Loucy (cell line): ENCODE results near the gene PHC3.

Experiments used
- H2AFZ ChIP-seq: fragments of 200-600 bp; sonication (generic); 2 replicates; pipeline ENCODE4 v1.6.0; 2016; ENCODE audit warnings: antibody characterized with exemption, mild to moderate bottlenecking, low read length, moderate library complexity
- H3F3A ChIP-seq: fragments of 200-600 bp; 2 replicates; pipeline ENCODE4 v1.6.0; 2016; ENCODE audit warnings: antibody characterized with exemption, low read depth, mild to moderate bottlenecking
- H3K27me3 ChIP-seq: fragments of 200-600 bp; sonication (generic); 2 replicates; pipeline ENCODE4 v1.6.1; 2014; ENCODE audit warnings: low read length, mild to moderate bottlenecking; ENCODE audit not compliant: insufficient read depth, poor library complexity, severe bottlenecking
- H3K36me3 ChIP-seq: fragments of 200-600 bp; sonication (generic); 2 replicates; pipeline ENCODE4 v1.6.1; 2016; ENCODE audit warnings: low read length; ENCODE audit not compliant: insufficient read depth
- H3K4me1 ChIP-seq: fragments of 200-600 bp; sonication (generic); 2 replicates; pipeline ENCODE4 v1.5.1; 2014; ENCODE audit warnings: low read length, mild to moderate bottlenecking; ENCODE audit not compliant: insufficient read depth, poor library complexity, severe bottlenecking
- H3K4me2 ChIP-seq: fragments of 200-600 bp; sonication (generic); 2 replicates; pipeline ENCODE4 v1.6.0; 2014; ENCODE audit warnings: antibody characterized with exemption, low read length, low read depth, mild to moderate bottlenecking; ENCODE audit not compliant: poor library complexity, severe bottlenecking
- H3K4me3 ChIP-seq: fragments of 200-600 bp; sonication (generic); 2 replicates; pipeline ENCODE4 v1.5.1; 2014; ENCODE audit warnings: low read length, mild to moderate bottlenecking, mixed read lengths; ENCODE audit not compliant: poor library complexity, severe bottlenecking
- H3K79me2 ChIP-seq: fragments of 200-600 bp; sonication (generic); 2 replicates; pipeline ENCODE4 v1.6.1; 2014; ENCODE audit warnings: low read length; ENCODE audit not compliant: insufficient read depth
- H3K9ac ChIP-seq: fragments of 200-600 bp; sonication (generic); 2 replicates; pipeline ENCODE4 v1.6.0; 2014; ENCODE audit warnings: mild to moderate bottlenecking, low read depth, low read length, moderate library complexity; ENCODE audit not compliant: poor library complexity, severe bottlenecking
- H3K9me2 ChIP-seq: fragments of 200-600 bp; sonication (generic); replicated peaks from 2 replicates; pipeline ENCODE4 v1.6.1; 2016; ENCODE audit warnings: low read depth, low read length, mixed read lengths
- H3K9me3 ChIP-seq: fragments of 200-600 bp; sonication (generic); 2 replicates; pipeline ENCODE4 v1.6.1; 2014; ENCODE audit warnings: mild to moderate bottlenecking, antibody characterized with exemption, low read length, low read depth; ENCODE audit not compliant: insufficient read depth
- H4K20me1 ChIP-seq: fragments of 200-600 bp; sonication (generic); 2 replicates; pipeline ENCODE4 v1.6.0; 2014; ENCODE audit warnings: antibody characterized with exemption, low read length, mild to moderate bottlenecking; ENCODE audit not compliant: insufficient read depth, poor library complexity, severe bottlenecking
- EZH2phosphoT487 ChIP-seq: fragments of 200-600 bp; IDR thresholded peaks from 2 replicates; pipeline ENCODE4 v1.6.1; 2018; ENCODE audit warnings: antibody characterized with exemption, mild to moderate bottlenecking, moderate library complexity, borderline replicate concordance
- TF ChIP-seq, protein P1 (sequence below): fragments of 200-600 bp; sonication (generic); conservative IDR thresholded peaks from 2 replicates; pipeline ENCODE4 v1.5.1; 2014; ENCODE audit warnings: mild to moderate bottlenecking, antibody characterized with exemption, low read length

The PHC3 gene

DNA sequence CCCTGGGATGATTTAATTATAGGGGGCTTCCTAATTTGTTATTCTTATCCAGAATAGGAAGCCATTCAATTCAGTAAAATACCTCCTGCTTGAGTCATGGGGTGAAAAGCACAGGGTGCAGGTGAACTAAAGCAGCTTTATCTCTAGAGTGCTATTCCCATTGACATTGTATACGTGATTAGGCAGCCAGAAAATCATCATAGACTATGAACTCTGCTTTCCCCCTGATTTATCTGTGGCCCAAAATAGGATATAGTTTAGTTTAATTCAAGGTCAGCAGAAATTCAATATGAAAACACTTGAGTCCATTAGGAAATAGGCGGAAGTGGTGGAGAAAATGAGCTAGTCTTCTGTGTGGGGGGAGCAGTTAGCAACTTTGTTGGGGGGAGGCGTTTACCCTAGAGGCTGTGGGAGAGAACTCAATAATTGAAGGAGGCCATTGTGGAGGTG lies 22.5 kb upstream of the PHC3 start:
- no peaks in the 10 kb centered on the region for H3K4me1 ChIP-seq
- H4K20me1 ChIP-seq, result no peaks in the 10 kb centered on the region
- no peaks in the 10 kb centered on the region for H3K36me3 ChIP-seq
- no peak overlapping the region for H3K9ac ChIP-seq
- H3K27me3 ChIP-seq, result no peaks in the 10 kb centered on the region
- H3K4me3 ChIP-seq, result no peak overlapping the region
- TF ChIP-seq, protein P1, sequence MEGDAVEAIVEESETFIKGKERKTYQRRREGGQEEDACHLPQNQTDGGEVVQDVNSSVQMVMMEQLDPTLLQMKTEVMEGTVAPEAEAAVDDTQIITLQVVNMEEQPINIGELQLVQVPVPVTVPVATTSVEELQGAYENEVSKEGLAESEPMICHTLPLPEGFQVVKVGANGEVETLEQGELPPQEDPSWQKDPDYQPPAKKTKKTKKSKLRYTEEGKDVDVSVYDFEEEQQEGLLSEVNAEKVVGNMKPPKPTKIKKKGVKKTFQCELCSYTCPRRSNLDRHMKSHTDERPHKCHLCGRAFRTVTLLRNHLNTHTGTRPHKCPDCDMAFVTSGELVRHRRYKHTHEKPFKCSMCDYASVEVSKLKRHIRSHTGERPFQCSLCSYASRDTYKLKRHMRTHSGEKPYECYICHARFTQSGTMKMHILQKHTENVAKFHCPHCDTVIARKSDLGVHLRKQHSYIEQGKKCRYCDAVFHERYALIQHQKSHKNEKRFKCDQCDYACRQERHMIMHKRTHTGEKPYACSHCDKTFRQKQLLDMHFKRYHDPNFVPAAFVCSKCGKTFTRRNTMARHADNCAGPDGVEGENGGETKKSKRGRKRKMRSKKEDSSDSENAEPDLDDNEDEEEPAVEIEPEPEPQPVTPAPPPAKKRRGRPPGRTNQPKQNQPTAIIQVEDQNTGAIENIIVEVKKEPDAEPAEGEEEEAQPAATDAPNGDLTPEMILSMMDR, result no peak
- TF ChIP-seq EZH2phosphoT487, result no peak
- H3K4me2 ChIP-seq, result no peak overlapping the region
- no peaks in the 10 kb centered on the region for H3K79me2 ChIP-seq
- H3K9me3 ChIP-seq, result no peaks in the 10 kb centered on the region
- H2AFZ ChIP-seq, result no peak overlapping the region
- no peaks in the 10 kb centered on the region for H3K9me2 ChIP-seq
- no peaks in the 10 kb centered on the region for H3F3A ChIP-seq

DNA sequence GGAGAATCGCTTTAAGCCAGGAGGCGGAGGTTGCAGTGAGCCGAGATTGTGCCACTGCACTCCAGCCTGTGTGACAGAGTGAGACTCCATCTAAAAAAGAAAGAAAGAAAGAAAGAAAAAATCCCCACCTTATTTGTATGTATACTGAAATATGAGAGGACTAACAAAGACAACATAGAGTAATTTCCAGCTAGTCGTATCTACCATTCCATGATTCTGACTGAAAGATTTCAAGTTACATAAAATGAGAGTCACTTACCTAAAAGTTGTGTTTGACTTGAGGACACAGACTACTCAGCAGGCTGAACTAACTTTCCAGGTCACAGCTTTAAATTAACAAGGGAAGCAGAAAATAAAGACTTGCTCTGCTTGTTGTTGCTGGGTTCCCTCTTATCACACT lies 21.9 kb upstream of the PHC3 start:
- H3K9ac ChIP-seq, result no peak overlapping the region
- H3K9me3 ChIP-seq, result no peaks in the 10 kb centered on the region
- no peak overlapping the region for H3K4me3 ChIP-seq
- H2AFZ ChIP-seq, result no peak overlapping the region
- no peaks in the 10 kb centered on the region for H4K20me1 ChIP-seq
- H3F3A ChIP-seq, result no peaks in the 10 kb centered on the region
- TF ChIP-seq EZH2phosphoT487, result no peak
- TF ChIP-seq, protein P1, result no peak
- no peaks in the 10 kb centered on the region for H3K4me1 ChIP-seq
- no peaks in the 10 kb centered on the region for H3K36me3 ChIP-seq
- H3K4me2 ChIP-seq, result no peak overlapping the region
- no peaks in the 10 kb centered on the region for H3K27me3 ChIP-seq
- no peaks in the 10 kb centered on the region for H3K9me2 ChIP-seq
- no peaks in the 10 kb centered on the region for H3K79me2 ChIP-seq

DNA sequence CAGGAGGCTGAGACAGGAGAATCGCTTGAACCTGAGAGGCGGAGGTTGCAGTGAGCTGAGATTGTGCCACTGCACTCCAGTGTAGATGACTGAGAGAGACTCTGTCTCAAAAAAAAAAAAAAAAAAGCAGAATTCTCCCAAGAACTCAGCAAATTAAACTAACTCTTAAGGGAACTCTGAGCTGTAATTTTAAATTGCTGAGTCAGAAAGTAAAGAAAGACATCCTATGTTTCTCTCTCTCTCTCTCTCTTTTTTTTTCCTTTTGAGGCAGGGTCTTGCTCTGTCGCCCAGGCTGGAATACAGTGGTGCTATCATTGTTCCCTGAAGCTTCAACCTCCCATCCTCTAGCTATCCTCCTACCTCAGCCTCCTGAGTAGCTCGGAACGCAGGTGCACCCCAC lies 20.0 kb upstream of the PHC3 start:
- H3K27me3 ChIP-seq, result no peaks in the 10 kb centered on the region
- no peak overlapping the region for H3K4me3 ChIP-seq
- no peaks in the 10 kb centered on the region for H4K20me1 ChIP-seq
- H3K36me3 ChIP-seq, result no peaks in the 10 kb centered on the region
- no peak for TF ChIP-seq EZH2phosphoT487
- TF ChIP-seq, protein P1, result no peak
- H3K79me2 ChIP-seq, result no peaks in the 10 kb centered on the region
- no peak overlapping the region for H2AFZ ChIP-seq
- no peak overlapping the region for H3K4me2 ChIP-seq
- no peaks in the 10 kb centered on the region for H3F3A ChIP-seq
- H3K9me2 ChIP-seq, result no peaks in the 10 kb centered on the region
- no peaks in the 10 kb centered on the region for H3K4me1 ChIP-seq
- no peaks in the 10 kb centered on the region for H3K9me3 ChIP-seq
- no peak overlapping the region for H3K9ac ChIP-seq
